SK-N-MC (cell line): Measurements from ENCODE around the gene DUSP15.

Experiments
- EZH2 ChIP-seq: fragments of 200-600 bp; sonication (generic); IDR thresholded peaks from one replicate; pipeline ENCODE4 v1.6.1; 2017; ENCODE audit warnings: antibody characterized with exemption
- FOXP2 ChIP-seq: optimal IDR thresholded peaks from 2 replicates; pipeline ENCODE3; 2011; ENCODE audit warnings: mild to moderate bottlenecking, moderate library complexity; ENCODE audit not compliant: insufficient read depth; ENCODE audit errors: extremely low read length, control extremely low read depth
- POLR2AphosphoS5 ChIP-seq: IDR thresholded peaks from 2 replicates; pipeline ENCODE4 v1.6.1; 2012; ENCODE audit warnings: mild to moderate bottlenecking, low read depth, low read length, borderline replicate concordance

DNA sequence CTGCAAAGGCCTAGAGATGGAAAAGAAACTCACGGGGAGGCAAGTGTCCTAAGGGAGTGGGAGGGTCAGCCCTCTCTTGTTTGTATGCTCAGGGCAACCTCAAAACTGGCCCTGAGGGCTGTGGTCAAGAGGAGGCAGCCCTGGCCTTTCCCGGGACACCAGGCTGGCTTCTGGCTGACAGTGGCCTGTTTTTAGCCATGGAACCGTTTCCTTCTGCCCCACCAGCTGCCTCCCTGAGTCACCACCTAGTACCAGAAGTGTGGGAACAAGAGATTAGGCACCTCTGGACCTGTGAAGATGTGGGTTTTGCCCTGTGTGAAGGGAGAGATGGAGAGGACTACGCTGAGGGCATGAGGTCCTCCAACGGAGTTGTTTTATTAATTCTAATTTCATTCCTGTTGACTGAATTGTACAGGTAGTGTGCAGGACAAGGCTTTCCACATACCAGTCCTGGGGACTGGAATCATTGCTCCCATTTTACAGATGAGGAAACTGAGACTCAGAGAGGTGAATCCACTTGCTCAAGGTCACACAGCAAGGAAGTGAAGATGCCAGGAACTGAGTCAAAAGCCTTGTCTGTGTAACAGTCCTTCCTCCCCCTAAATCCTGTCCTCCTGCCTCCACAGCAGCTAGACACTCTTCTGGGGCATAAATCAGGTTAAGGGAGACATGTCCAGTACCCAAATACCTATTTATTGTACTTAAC, 30.4 kb downstream of the DUSP15 start:
- no peak for TF ChIP-seq POLR2AphosphoS5
- TF ChIP-seq EZH2 = no peak
- TF ChIP-seq FOXP2 = no peak
